K562 (cell line): Measurements from ENCODE around the gene PYY. TPM values are rescaled to one million over a fixed set of nuclear protein-coding genes. Genes with fewer than 3 reads are reported as not detected.
A peak's percentile ranks its signal among the peaks of the same experiment; 100 is the strongest.

Source experiments
- CSDE1 ChIP-seq, 2 experiments: fragments of 450-650 bp; IDR thresholded peaks; 2 replicates each; pipeline ENCODE4 v1.6.1; 2016; ENCODE audit warnings: mild to moderate bottlenecking in 1 of 2
- DACH1 ChIP-seq: fragments of 450-650 bp; IDR thresholded peaks from 2 replicates; pipeline ENCODE4 v1.6.1; 2018; ENCODE audit not compliant: partially characterized antibody
- DIDO1 ChIP-seq: fragments of 450-650 bp; IDR thresholded peaks from 2 replicates; pipeline ENCODE4 v1.6.1; 2016; ENCODE audit warnings: low read depth, missing biosample characterization, missing genetic modification characterization
- NCOA6 ChIP-seq: fragments of 450-650 bp; IDR thresholded peaks from 2 replicates; pipeline ENCODE4 v1.6.1; 2017; ENCODE audit warnings: mild to moderate bottlenecking
- NRF1 ChIP-seq, 2 experiments: fragments of 450-650 bp; IDR thresholded peaks in 1 of 2; conservative IDR thresholded peaks in 1 of 2; 2 replicates each; pipeline ENCODE4 v1.6.1; 2014; ENCODE audit warnings: mild to moderate bottlenecking in 2 of 2
- PURB ChIP-seq: sonication (generic); formaldehyde crosslinking; IDR thresholded peaks from 2 replicates; pipeline ENCODE4 v1.9.0; 2021; ENCODE audit warnings: low read depth, mild to moderate bottlenecking, missing genetic modification reagents
- SMARCA5 ChIP-seq: fragments of 450-650 bp; IDR thresholded peaks from 2 replicates; pipeline ENCODE4 v1.6.1; 2016
- TEAD4 ChIP-seq, 2 experiments: sonication (generic) in 1 of 2; formaldehyde crosslinking in 1 of 2; IDR thresholded peaks; 2 replicates each; pipeline versions ENCODE4 v1.6.1 to v1.8.0; 2012 to 2022; ENCODE audit warnings: borderline replicate concordance in 1 of 2, inconsistent platforms in 1 of 2, low read length in 1 of 2, mild to moderate bottlenecking in 1 of 2, missing genetic modification reagents in 1 of 2
- ZBTB17 ChIP-seq: fragments of 450-650 bp; formaldehyde crosslinking; IDR thresholded peaks from 2 replicates; pipeline ENCODE4 v1.4.0; 2020; ENCODE audit warnings: mild to moderate bottlenecking
- ZNF184 ChIP-seq: sonication (generic); formaldehyde crosslinking; IDR thresholded peaks from 2 replicates; pipeline ENCODE4 v1.5.0; 2020; ENCODE audit warnings: missing genetic modification reagents
- ZNF511 ChIP-seq: sonication (generic); formaldehyde crosslinking; IDR thresholded peaks from 2 replicates; pipeline ENCODE4 v1.8.0; 2022; ENCODE audit warnings: mild to moderate bottlenecking, missing genetic modification reagents
- ZNF699 ChIP-seq: fragments of 250-450 bp; sonication (Bioruptor Pico); IDR thresholded peaks from 2 replicates; pipeline ENCODE4 v1.8.0; 2021; ENCODE audit warnings: mild to moderate bottlenecking, moderate library complexity; ENCODE audit not compliant: insufficient replicate concordance
- polyA plus RNA-seq, 8 experiments: library from polyadenylated mRNA; depleted of rRNA in 4 of 8; stranded (reverse) in 5 of 8; unstranded in 3 of 8; fragments of >200 nt; fragmentation: Nextera tagmentation in 2 of 8; fragmentation: Illumina TruSeq in 1 of 8; extraction: Ambion mirVana in 2 of 8; extraction: Trizol in 1 of 8; gene quantifications; 2 replicates each; pipeline versions ENCODE4 v1.2.1 to v1.2.3, GENCODE V29; 2011 to 2014; ENCODE audit warnings: inconsistent platforms in 1 of 8, missing spikeins in 1 of 8
- total RNA-seq, 7 experiments: library from RNA; depleted of rRNA in 6 of 7; stranded (reverse); fragments of >200 nt in 6 of 7; fragmentation: Illumina TruSeq in 2 of 7; extraction: Trizol in 2 of 7; gene quantifications; 2 replicates each; pipeline versions ENCODE4 v1.2.1 to v1.2.3, GENCODE V29; 2011 to 2021; ENCODE audit warnings: low replicate concordance in 1 of 7
- TF ChIP-seq, protein P1 (sequence below): fragments of 250-450 bp; sonication (Bioruptor Pico); IDR thresholded peaks from 2 replicates; pipeline ENCODE4 v1.4.0; 2020
- TF ChIP-seq, protein P2 (sequence below): fragments of 450-650 bp; IDR thresholded peaks from 2 replicates; pipeline ENCODE4 v1.6.1; 2017; ENCODE audit warnings: antibody characterized with exemption
- TF ChIP-seq, protein P3 (sequence below), 2 experiments: fragments of 250-450 bp in 1 of 2; fragments of 450-650 bp in 1 of 2; sonication (Bioruptor Pico) in 1 of 2; IDR thresholded peaks; 2 replicates each; pipeline versions ENCODE4 v1.6.1 to v1.8.0; 2016 to 2021; ENCODE audit warnings: mild to moderate bottlenecking in 2 of 2, moderate library complexity in 2 of 2, missing compliant biosample characterization in 1 of 2, missing genetic modification characterization in 1 of 2

Gene PYY
- total and polyA plus RNA-seq, 9 of the 15 experiments (the other 6 are each of a cell fraction or from before 2014, with no cell fraction given) = not detected

GRCh38 chr17:43983515-43984411, 30.0 kb upstream of the PYY start (continued):
- TF ChIP-seq DACH1 = peak; percentile 17
- peak; percentile 79 to 82 for TF ChIP-seq NRF1 (conservative IDR thresholded peaks at IDR 0.05 in 1 of 2, IDR thresholded peaks at IDR 0.05 in 1 of 2)
- TF ChIP-seq PURB (CRISPR knock-in tag) = no peak
- TF ChIP-seq, protein P1, sequence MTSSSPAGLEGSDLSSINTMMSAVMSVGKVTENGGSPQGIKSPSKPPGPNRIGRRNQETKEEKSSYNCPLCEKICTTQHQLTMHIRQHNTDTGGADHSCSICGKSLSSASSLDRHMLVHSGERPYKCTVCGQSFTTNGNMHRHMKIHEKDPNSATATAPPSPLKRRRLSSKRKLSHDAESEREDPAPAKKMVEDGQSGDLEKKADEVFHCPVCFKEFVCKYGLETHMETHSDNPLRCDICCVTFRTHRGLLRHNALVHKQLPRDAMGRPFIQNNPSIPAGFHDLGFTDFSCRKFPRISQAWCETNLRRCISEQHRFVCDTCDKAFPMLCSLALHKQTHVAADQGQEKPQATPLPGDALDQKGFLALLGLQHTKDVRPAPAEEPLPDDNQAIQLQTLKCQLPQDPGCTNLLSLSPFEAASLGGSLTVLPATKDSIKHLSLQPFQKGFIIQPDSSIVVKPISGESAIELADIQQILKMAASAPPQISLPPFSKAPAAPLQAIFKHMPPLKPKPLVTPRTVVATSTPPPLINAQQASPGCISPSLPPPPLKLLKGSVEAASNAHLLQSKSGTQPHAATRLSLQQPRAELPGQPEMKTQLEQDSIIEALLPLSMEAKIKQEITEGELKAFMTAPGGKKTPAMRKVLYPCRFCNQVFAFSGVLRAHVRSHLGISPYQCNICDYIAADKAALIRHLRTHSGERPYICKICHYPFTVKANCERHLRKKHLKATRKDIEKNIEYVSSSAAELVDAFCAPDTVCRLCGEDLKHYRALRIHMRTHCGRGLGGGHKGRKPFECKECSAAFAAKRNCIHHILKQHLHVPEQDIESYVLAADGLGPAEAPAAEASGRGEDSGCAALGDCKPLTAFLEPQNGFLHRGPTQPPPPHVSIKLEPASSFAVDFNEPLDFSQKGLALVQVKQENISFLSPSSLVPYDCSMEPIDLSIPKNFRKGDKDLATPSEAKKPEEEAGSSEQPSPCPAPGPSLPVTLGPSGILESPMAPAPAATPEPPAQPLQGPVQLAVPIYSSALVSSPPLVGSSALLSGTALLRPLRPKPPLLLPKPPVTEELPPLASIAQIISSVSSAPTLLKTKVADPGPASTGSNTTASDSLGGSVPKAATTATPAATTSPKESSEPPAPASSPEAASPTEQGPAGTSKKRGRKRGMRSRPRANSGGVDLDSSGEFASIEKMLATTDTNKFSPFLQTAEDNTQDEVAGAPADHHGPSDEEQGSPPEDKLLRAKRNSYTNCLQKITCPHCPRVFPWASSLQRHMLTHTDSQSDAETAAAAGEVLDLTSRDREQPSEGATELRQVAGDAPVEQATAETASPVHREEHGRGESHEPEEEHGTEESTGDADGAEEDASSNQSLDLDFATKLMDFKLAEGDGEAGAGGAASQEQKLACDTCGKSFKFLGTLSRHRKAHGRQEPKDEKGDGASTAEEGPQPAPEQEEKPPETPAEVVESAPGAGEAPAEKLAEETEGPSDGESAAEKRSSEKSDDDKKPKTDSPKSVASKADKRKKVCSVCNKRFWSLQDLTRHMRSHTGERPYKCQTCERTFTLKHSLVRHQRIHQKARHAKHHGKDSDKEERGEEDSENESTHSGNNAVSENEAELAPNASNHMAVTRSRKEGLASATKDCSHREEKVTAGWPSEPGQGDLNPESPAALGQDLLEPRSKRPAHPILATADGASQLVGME = no peak
- no peak for TF ChIP-seq ZNF184 (CRISPR knock-in tag)
- TF ChIP-seq ZNF699 (CRISPR knock-in tag) = no peak
- peak; percentile 17; the same call in 1 of the 2 replicates for TF ChIP-seq TEAD4 (IDR thresholded peaks at IDR 0.05; ENCODE audit: low read length)
- no peak for TF ChIP-seq TEAD4 (CRISPR knock-in tag; IDR thresholded peaks at IDR 0.05; ENCODE audit: borderline replicate concordance)
- TF ChIP-seq DIDO1 (tag) = no peak
- 0 out of 2 replicates have a peak, but pooled peaks have one; percentile 15 for TF ChIP-seq SMARCA5
- no peak for TF ChIP-seq ZNF511
- TF ChIP-seq CSDE1 (IDR thresholded peaks at IDR 0.05) = no peak
- TF ChIP-seq, protein P2, sequence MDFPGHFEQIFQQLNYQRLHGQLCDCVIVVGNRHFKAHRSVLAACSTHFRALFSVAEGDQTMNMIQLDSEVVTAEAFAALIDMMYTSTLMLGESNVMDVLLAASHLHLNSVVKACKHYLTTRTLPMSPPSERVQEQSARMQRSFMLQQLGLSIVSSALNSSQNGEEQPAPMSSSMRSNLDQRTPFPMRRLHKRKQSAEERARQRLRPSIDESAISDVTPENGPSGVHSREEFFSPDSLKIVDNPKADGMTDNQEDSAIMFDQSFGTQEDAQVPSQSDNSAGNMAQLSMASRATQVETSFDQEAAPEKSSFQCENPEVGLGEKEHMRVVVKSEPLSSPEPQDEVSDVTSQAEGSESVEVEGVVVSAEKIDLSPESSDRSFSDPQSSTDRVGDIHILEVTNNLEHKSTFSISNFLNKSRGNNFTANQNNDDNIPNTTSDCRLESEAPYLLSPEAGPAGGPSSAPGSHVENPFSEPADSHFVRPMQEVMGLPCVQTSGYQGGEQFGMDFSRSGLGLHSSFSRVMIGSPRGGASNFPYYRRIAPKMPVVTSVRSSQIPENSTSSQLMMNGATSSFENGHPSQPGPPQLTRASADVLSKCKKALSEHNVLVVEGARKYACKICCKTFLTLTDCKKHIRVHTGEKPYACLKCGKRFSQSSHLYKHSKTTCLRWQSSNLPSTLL = no peak
- no peak; the same call in 1 of the 2 replicates for TF ChIP-seq NCOA6
- no peak for TF ChIP-seq ZBTB17 (CRISPR knock-in tag)
- TF ChIP-seq, protein P3, sequence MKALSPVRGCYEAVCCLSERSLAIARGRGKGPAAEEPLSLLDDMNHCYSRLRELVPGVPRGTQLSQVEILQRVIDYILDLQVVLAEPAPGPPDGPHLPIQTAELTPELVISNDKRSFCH (CRISPR knock-in tag; IDR thresholded peaks at IDR 0.05) = no peak
- TF ChIP-seq, protein P3 (tag; IDR thresholded peaks at IDR 0.05) = peak; percentile 71; the same call in 1 of the 2 replicates
